K562 (cell line): ENCODE measurements around the gene ZNF296. TPM values are rescaled to one million over a fixed set of nuclear protein-coding genes. Genes with fewer than 3 reads are reported as not detected.

ENCODE experiments used
- ATF1 ChIP-seq, 2 experiments: fragments of 450-650 bp in 1 of 2; IDR thresholded peaks; 2 replicates each; pipeline ENCODE4 v1.6.1; 2016; ENCODE audit warnings: missing compliant biosample characterization in 1 of 2, missing genetic modification characterization in 1 of 2
- CREM ChIP-seq: IDR thresholded peaks from 2 replicates; pipeline ENCODE4 v1.6.1; 2014; ENCODE audit warnings: antibody characterized with exemption, low read depth
- JUND ChIP-seq, 2 experiments: IDR thresholded peaks; 2 replicates in 1 of 2; 3 replicates in 1 of 2; pipeline ENCODE4 v1.6.1; 2011; ENCODE audit warnings: borderline replicate concordance in 2 of 2, low read depth in 2 of 2, low read length in 2 of 2, improper control_type of control experiment in 1 of 2, missing biosample characterization in 1 of 2, missing genetic modification characterization in 1 of 2, missing genetic modification reagents in 1 of 2
- PHF8 ChIP-seq: fragments of 200-600 bp; sonication (generic); IDR thresholded peaks from 2 replicates; pipeline ENCODE4 v1.6.1; 2012; ENCODE audit warnings: mixed run types, mild to moderate bottlenecking, inconsistent platforms, low read length, moderate library complexity, borderline replicate concordance
- TBP ChIP-seq: optimal IDR thresholded peaks from 2 replicates; pipeline ENCODE3; 2011; ENCODE audit warnings: low read depth, low read length, improper control_type of control experiment
- TCF3 ChIP-seq: sonication (generic); formaldehyde crosslinking; IDR thresholded peaks from 2 replicates; pipeline ENCODE4 v1.4.0; 2020; ENCODE audit warnings: mild to moderate bottlenecking, missing genetic modification reagents
- TEAD1 ChIP-seq, 2 experiments: fragments of 450-650 bp in 1 of 2; sonication (generic) in 1 of 2; formaldehyde crosslinking; IDR thresholded peaks; 2 replicates each; pipeline versions ENCODE4 v1.4.0 to v1.8.0; 2020 to 2022; ENCODE audit warnings: mild to moderate bottlenecking in 2 of 2, missing genetic modification reagents in 1 of 2
- ZBTB9 ChIP-seq: fragments of 450-650 bp; formaldehyde crosslinking; IDR thresholded peaks from 2 replicates; pipeline ENCODE4 v1.4.0; 2020; ENCODE audit warnings: mild to moderate bottlenecking, moderate library complexity
- ZNF318 ChIP-seq, 2 experiments: fragments of 450-650 bp; IDR thresholded peaks; 2 replicates each; pipeline ENCODE4 v1.6.1; 2016; ENCODE audit warnings: mild to moderate bottlenecking in 2 of 2, borderline replicate concordance in 1 of 2, low read depth in 1 of 2, moderate library complexity in 1 of 2
- ZNF609 ChIP-seq: sonication (generic); formaldehyde crosslinking; IDR thresholded peaks from 2 replicates; pipeline ENCODE4 v1.8.1; 2023; ENCODE audit warnings: missing genetic modification reagents, mild to moderate bottlenecking, borderline replicate concordance
- polyA plus RNA-seq, 8 experiments: library from polyadenylated mRNA; depleted of rRNA in 4 of 8; stranded (reverse) in 5 of 8; unstranded in 3 of 8; fragments of >200 nt; fragmentation: Nextera tagmentation in 2 of 8; fragmentation: Illumina TruSeq in 1 of 8; extraction: Ambion mirVana in 2 of 8; extraction: Trizol in 1 of 8; gene quantifications; 2 replicates each; pipeline versions ENCODE4 v1.2.1 to v1.2.3, GENCODE V29; 2011 to 2014; ENCODE audit warnings: inconsistent platforms in 1 of 8, missing spikeins in 1 of 8
- total RNA-seq, 7 experiments: library from RNA; depleted of rRNA in 6 of 7; stranded (reverse); fragments of >200 nt in 6 of 7; fragmentation: Illumina TruSeq in 2 of 7; extraction: Trizol in 2 of 7; gene quantifications; 2 replicates each; pipeline versions ENCODE4 v1.2.1 to v1.2.3, GENCODE V29; 2011 to 2021; ENCODE audit warnings: low replicate concordance in 1 of 7

The ZNF296 gene
- total and polyA plus RNA-seq, 9 of the 15 experiments (the other 6 are each of a cell fraction or from before 2014, with no cell fraction given): 0.03 to 8.8 (median 0.47) TPM; not detected in 1

- TF ChIP-seq CREM (peak; percentile 62), PHF8 (no peak), ATF1 (CRISPR knock-in tag; IDR thresholded peaks at IDR 0.05) (no peak), ATF1 (tag; IDR thresholded peaks at IDR 0.05) (0 out of 2 replicates have a peak, but pooled peaks have one; percentile 32), ZNF609 (no peak), ZNF318 (IDR thresholded peaks at IDR 0.05; ENCODE audit: borderline replicate concordance in 1 of 2, low read depth in 1 of 2) (no peak), TEAD1 (CRISPR knock-in tag; IDR thresholded peaks at IDR 0.05) (0 out of 4 replicates have a peak, but pooled peaks have one; percentile 26 to 62), JUND (IDR thresholded peaks at IDR 0.05; ENCODE audit: borderline replicate concordance, low read depth, low read length) (peak; percentile 99), JUND (tag; IDR thresholded peaks at IDR 0.05; ENCODE audit: borderline replicate concordance, low read depth, low read length) (peak; percentile 97; the same call in 2 of the 3 replicates), TCF3 (CRISPR knock-in tag) (0 out of 2 replicates have a peak, but pooled peaks have one; percentile 12), ZBTB9 (0 out of 2 replicates have a peak, but pooled peaks have one; percentile 18), TBP (no peak)
Observed at GRCh38 chr19:45097776-45098520, 21.7 kb upstream of the ZNF296 start (continued).
